Umbilical cord (tissue), 2 donors: Measurements from ENCODE around the gene UBL4A. TPM values are rescaled to one million over a fixed set of nuclear protein-coding genes. Genes with fewer than 3 reads are reported as not detected.
"Not testable (repeated sequence)": the region's sequence is repeated elsewhere in the genome, so short reads cannot be mapped to it uniquely, and the experiment has no call there.

Experiments used
- DNase-seq: peaks from one replicate; pipeline ENCODE4 v3.0.0-alpha.2; 2015; ENCODE audit warnings: low spot score
- total RNA-seq: library from RNA; depleted of rRNA; stranded (reverse); fragments of >200 nt; gene quantifications from one replicate; pipeline ENCODE4 v1.2.3, GENCODE V29; 2014; ENCODE audit warnings: low replicate concordance; ENCODE audit not compliant: insufficient read depth

UBL4A gene
- total RNA-seq, 1 donor from 2014 or later = 15.2 TPM

DNA sequence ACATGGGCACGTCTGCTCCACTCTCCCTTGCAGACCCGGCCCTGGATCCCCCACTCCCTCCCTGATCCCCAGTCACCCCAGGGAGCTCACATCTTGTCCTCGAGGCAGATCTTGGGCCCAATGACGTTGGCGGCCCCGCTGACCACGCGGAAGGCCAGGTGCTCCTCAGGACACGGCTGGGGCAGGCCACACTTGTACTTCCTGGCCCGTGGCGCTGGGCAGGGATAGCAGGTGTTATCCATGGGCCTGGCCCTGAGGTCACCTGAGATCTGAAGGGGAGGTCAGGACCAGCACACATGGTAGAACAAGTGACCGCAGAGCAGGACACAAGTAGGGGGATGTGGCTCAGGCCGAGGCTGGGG is 21.9 kb upstream of the UBL4A start:
- no peak for DNase-seq

DNA sequence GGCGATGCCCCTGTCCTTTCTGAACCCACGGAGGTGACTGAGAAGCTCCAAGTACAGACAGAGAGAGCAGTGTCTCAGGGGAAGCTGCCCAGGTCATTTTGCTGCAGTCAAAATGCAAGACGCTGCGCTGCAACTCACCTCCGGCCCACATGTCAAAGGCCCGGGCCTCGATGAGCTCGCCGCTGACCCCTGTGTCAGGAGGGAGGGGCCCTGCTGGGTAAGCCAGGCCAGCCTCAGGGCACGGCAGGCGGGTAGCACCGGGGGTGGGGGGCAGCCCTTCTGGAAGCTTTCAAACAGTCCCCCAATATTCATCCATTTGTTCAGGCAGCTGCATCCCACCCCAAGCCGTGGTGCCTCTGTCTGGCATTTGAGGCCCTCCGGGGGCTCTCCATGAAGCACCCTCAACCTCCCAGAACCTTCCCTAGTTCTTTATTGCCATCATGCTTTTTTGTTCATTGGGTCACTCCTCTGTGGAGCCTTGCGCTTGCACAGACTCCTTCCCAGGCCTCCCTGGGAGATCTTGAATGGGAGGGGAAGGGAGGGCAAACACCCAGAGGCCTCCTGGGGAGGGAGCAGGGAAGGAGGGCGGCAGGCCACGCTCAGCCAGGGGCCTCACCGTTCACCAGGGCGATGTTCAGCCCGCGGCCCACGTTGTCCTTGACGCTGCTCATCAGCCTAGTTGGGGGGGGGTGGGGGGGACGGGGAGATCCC is 21.4 kb upstream of the UBL4A start:
- DNase-seq = no peak

GRCh38 chrX:154506483-154507332 is 20.3 kb upstream of the UBL4A start:
- DNase-seq = no peak

DNA sequence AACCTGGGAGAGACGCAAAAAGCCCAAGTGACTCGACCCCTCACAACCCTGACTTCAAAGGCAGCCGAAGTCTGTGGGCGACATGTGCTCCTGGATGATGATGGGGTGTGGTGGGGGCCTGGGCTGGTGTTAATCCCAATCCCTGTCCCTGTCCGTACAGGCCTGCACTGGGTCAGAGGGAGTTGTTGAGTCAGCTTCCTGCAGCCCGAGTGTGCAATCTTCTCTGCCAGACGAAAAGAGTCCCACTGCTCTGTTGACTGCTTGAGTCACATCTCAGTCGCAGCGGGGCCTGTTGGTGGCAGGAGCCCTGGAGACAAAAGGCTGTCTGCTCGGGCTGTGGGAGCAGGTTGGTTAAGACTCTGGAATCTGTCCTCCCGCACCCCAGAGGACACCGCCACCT is 19.3 kb upstream of the UBL4A start:
- no peak for DNase-seq

DNA sequence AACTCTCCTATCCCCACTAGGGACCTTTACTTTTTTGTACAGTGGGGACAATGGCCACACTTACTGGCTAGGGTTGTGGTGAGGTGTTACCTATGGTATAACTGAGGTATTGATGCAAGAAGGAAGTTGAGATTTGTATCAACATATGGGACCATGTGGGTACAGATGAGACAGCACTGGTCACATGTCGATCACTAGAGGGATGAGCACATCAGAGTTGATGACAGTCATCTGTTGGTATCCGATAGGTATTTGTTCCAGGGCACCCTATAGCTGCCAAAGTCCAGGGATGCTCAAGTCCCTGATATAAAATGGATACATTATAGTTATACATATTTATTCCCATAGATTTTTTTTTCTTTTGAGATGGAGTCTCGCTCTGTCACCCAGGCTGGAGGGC is 16.6 kb upstream of the UBL4A start:
- no peak for DNase-seq

- DNase-seq = no peak
Observed at GRCh38 chrX:154502098-154502497, 15.7 kb upstream of the UBL4A start.

- not testable (repeated sequence) for DNase-seq
Observed at GRCh38 chrX:154501423-154501822, 15.0 kb upstream of the UBL4A start.

- not testable (repeated sequence) for DNase-seq
Observed at GRCh38 chrX:154496591-154497137, 10.2 kb upstream of the UBL4A start.

GRCh38 chrX:154495472-154495922 is 9.1 kb upstream of the UBL4A start:
- no peak for DNase-seq

GRCh38 chrX:154494715-154495114 is 8.3 kb upstream of the UBL4A start:
- DNase-seq = no peak

DNA sequence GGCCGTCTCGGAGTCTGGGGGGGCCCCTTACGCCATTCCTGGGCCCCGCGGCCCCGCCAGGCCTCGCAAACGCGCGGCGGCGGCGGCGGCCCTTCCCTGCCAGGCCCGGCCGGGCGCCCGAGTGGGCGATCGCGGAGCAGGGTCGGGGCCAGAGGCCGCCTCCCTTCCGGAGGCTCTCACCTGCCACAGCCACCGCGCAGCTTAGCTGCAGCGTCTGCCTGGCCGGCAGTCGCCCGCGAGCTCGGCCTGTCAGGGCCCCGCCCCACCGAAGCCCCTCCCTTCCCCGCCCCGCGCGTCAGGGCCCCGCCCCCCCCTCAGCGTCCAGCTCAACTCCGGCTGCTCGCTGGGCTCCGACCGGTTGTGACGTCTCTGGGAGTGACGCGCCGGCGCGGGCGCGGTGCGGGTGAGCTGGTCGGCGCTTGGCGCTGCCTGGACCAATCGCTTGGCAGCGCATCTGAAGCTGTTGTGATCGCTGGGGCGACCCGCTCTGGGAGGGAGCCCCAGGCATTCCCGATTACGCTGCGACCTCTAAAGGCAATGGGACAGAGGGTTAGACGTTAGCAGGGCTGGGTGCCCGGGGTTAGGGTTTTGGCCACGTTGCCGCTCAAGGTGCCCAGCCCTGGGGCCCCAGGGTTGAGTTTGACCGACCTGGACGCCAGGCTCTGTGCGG is 4.1 kb upstream of the UBL4A start, which contains the start of gene SLC10A3:
Gene SLC10A3, minus strand, starts transcription at position 216 of the 670 bp plus-strand sequence. CDS start 1,689 bp downstream, outside the sequence.
- DNase-seq = peak; percentile 94

GRCh38 chrX:154490021-154490413 is 3.6 kb upstream of the UBL4A start:
- peak; percentile 44 for DNase-seq

DNA sequence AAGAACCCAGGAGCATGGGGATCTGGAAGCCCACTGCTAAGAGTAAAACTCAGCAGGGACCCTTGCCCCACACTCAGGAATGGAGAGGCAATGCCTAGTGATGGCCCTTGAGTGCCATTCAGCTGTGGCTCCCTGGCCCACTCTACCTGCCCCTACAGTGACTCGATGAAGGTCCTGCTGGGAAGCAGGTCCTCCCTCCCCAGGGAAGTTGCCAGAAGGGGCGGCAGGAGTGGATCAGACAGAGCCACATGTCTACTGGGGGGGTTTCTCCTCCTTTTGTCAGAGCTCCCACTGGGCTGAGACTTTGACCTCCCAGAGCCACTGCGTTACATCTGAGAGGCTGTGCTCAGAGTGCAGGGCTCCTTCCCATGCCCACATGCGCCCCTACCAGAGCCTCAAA is 2.8 kb upstream of the UBL4A start:
- no peak for DNase-seq

- no peak for DNase-seq
Observed at GRCh38 chrX:154488336-154489075, 2.1 kb upstream of the UBL4A start.

DNA sequence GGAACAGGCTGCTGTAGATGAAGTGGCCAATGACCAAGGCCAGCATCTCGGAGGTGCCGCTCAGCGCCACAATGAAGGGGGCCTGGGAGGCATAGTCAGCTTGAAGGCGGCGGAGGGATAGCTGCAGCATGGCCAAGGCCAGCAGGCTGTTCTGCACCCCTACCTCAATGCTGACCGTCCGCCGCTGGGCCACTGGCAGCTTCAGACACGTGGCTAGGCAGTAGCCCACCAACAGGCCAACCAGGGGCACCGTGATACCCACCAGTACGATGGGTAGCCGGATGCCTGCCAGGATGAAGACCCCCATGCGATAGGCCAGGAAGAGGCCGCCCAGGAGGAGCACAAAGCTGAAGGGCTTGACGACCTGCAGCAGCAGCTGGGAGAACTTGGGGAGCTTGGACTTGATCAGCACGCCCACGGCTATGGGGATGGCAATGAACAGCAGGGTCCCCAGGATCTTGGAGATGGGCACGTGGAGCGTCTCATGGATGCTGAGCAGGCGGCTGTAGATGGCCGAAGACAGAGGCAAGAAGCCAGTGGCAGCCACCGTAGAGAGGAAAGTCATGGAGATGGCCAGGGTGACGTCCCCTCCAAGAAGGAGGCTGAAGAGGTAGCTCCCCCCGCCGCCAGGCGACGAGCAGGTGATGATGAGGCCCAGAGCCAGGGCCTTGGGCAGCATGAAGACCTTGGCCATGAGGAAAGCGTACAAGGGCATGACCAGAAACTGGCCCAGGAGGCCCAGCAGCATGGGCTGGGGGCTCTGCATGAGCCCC is 1.3 kb upstream of the UBL4A start:
- no peak for DNase-seq

DNA sequence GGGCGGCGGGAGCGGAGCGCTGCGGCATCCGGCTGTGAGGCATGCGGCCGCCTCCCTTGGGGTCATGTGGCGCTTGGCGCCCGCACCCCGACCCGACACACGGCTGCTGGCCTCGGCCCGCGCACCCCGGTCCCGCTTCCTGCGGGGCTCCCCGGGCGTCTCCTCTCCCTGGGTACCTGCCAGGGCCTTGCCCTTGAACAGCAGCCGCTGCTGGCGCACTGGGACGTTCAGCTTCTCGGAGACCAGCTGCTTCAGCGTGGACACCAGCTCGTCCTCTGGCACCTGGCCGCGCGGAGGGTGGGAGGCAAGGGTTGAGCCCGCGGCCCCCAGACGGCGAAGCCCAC is 391 bp downstream of the UBL4A start:
- peak; percentile 6 for DNase-seq

- no peak for DNase-seq
Observed at GRCh38 chrX:154485150-154486051, 1.0 kb downstream of the UBL4A start.

DNA sequence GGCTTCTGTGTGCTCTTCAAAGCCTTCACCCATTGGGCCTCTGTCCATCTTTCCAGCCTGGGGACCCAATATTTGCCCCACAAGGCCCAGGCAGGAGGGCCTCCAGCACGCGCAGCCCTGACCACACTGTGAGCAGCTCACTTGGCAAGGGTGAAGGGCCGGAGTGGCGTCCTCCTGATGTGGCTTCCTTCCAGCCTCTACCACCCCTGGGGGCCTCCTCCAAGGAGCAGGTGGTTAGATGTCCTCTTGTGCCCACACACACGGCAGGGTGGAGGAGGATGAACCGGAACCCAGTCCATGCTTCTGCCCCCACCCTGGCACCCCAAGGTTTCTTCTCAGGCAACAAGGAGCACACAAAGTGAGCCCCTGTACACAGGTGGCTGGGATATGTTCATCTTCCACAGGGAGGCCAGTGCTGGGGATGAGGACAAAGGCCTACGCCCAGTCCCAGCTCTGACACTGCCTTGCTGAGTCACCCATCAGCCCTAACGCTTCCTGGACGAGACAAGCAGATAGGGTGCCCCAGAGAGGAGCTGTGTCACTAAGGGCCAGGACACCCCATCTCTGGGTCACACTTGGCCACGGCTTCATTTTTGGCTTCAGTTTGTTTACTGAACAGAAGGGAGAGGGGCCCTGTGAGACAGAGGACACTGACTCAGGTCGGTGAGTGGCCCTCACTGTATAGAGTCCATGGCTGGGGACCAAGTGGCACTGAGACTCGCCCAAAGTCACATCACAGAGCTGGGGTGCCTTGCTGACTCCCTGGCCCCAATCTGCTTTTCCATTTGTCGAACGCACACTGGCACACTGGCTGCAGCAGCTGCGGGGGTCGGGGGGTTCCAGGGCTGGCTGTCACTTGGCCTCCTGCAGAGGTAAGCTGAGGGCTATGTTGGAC is 1.9 kb downstream of the UBL4A start:
- DNase-seq = no peak
